GM19240 (cell line): ENCODE results near the gene FLACC1.
"Not testable (repeated sequence)": the region's sequence is repeated elsewhere in the genome, so short reads cannot be mapped to it uniquely, and the experiment has no call there.

Experiments used
- DNase-seq: peaks from one replicate; pipeline ENCODE4 v3.0.0; 2011; ENCODE audit warnings: low spot score; ENCODE audit not compliant: insufficient read length

FLACC1 gene

DNA sequence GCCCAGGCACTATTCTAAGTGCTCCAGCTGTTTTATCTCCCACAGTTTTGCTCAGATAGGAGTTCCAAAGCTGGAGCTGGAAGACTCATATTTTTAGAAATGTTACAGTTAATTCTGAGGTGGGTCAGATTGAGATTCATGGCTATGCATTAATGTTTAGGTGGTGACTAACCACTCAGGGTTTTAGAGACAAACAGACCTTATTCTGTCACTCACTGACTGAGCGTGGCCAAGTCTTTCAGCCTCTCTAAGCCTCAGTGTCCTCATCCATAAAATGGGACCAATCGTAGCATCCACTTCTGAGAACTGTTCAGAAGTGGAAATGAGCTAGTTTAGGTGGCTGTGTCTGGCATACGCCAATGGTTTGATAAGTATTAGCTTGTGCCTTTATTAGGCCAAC is 101.1 kb downstream of the FLACC1 start:
- no peak for DNase-seq

DNA sequence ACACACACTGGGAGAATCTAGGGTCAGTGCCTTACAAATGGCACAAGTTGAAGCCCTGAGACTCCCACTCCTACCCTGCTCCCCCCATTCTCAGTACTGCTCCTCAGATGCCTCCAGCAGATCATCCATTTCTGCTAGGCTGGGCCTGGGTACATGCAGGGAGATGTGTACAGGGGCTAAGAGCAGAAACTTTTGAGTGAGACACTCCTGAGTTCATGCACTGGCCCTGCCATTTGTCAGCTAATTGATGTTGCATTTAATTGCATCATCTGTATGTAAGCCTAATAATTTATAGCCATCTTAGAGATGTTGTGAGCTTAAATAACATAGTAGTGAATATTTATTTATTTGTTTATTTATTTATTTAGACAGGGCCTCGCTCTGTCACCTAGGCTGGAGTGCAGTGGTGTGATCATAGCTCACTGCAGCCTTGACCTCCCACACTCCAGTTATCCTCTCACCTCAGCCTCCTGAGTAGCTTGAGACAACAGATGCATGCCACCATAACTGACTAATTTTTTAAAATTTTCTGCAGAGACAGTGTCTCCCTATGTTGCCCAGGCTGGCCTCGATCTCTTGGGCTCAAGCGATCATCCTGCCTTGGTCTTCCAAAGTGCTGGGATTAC is 101.6 kb downstream of the FLACC1 start:
- no peak for DNase-seq

DNA sequence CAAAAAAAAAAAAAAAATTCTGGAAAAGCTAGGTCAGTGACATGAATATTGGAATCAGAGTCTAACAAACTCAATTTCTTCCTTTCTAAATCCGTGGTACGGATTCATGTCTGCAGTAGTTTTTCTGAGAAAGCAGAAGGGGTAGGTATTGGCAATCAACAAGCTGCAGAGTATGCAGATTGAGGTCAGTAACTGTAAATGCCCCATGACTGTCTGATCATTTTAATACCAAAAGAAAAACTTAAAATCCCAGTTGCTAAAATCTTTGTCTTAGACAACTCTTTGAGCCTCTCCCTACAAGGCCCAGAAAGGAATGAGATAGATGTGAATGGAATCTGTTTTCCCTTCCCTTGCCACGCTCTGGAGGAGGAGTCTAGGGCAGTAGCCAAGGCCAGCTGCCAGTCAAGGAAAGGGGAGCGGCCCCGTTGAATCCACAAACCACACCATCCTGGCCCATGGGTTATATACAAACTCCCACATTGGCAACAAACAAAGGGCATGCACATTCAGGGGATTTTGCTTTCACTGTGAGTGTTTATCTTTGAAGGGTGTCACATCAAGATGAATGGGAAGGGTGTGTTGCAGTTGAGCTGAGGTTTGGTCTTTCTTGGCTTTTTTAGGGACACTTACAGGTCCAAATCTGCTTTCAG is 102.9 kb downstream of the FLACC1 start:
- no peak for DNase-seq

DNA sequence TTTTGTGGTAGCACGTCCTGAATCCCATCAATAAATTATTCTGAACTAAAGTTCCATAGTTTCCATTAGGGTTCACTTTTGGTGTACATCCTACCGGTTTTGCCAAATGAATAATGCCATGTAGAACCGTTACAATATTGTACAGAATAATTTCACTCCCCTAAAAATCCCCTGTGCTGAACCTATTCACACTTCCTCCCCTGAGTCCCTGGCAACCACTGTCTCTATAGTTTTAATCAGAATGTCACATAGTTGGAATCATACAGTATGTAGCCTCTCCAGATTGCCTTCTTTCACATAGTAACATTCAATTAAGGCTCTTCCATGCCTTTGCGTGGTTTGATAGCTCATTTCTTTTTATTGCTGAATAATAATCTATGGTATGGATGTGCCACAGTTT is 106.4 kb downstream of the FLACC1 start:
- no peak for DNase-seq

DNA sequence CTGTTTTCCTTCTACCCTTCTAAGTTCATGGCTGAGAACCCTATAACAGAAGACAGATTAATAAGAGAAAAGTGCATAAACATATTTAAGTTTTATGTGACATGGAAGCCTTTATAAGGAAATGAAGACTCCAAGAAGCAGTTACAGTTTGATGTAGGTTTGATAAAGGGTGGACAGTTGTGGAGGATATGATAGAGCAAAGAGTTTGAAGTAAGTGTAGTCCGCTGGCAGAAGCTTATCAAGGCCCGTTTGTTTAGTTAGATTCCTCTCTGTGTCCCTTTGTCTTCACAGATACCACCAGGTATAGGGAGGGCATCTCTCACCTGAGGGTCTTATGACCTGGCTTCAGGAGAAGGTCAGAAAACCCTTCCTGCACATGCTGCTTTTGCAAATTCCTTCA is 107.3 kb downstream of the FLACC1 start:
- no peak for DNase-seq

DNA sequence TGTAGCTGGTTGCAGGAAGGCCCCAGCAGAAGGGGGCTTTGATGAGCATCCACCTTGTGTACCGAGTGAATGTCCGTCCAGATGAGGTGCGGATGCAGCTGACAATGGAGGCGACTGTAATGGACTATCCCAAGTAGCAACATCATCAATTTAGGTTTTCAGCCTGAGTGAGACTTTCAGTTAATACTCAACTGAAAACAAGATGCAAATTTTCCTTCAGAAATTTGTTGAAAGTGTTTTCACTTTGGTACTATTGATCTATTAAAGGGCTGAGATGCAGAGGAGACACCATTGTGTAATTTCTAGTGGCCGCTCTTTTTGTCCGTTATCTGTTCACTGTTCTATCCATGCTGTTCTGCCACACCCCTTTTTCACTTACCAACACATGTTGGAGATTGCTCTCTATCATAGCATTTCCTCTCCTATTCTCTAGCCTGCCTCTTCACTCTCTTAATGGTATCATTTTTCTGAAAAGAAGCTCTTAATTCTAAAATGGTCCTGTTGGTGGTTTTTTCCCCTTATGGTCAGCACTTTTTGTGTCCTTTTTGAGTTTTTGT is 108.8 kb downstream of the FLACC1 start:
- no peak for DNase-seq

DNA sequence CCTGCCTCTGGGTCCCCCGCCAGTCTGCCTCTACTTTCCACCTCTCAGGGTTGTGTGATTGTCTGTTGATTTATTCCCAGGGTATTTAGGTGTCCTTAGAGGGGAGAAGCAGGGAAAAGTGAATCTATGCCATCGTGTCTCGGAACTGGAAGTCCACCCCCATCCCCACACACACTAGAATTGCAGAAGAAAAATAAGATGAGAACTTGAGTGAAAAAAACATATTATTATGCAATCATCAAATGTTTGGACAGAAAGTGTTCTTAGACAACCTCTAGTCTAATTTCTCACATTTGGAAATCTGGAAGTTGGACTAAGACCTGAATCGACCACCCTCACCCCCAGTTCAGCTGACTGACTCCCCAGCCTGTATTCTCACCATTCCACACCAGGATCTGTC is 110.9 kb downstream of the FLACC1 start:
- DNase-seq, result no peak

DNA sequence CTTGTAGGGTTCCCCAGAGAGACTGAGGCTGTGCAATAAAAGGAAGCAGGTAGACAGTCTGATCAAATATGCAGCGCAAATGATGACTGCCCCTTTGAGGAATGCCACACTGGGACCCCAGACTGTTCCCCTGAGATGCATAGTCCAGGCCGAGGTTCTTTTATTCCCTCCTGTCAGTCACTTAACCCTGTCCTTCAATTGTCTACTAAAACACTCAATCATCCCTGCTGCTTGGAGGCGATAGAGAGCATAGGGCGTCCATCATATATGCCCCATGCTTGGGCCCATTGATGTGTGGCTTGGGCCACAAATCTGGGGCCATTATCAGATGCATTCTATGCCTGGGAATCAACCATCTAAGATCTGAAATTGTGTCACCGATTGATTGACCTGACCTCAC is 112.3 kb downstream of the FLACC1 start:
- no peak for DNase-seq

DNA sequence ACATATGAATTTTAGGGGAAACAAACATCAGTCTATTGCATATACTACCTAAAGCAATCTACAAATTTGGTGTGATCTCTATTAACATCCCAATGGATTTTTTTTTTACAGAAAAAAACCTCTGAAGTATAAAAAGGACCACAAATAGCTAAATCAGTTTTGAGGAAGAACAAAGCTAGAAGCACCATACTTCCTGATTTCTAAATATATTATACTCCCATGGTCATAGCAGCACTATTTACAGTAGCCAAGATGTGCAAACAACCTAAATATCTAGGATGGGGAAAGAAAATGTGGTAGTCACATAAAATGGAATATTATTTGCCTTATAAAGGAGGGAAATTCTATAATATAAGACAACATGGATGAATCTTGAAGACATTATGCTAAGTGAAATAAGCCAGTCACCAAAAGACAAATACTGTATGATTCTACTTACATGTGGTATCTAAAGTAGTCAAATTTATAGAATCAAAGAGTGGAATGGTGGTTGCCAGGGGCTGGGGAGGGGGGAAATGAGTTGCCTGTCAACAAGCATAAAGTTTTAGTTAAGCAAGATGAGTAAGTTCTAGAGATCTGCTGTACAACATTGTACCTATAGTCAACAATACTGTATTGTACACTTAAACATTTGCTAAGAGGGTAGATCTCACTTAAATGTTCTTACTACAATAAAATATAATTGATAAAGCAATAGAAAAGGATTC is 114.4 kb downstream of the FLACC1 start:
- DNase-seq, result no peak

DNA sequence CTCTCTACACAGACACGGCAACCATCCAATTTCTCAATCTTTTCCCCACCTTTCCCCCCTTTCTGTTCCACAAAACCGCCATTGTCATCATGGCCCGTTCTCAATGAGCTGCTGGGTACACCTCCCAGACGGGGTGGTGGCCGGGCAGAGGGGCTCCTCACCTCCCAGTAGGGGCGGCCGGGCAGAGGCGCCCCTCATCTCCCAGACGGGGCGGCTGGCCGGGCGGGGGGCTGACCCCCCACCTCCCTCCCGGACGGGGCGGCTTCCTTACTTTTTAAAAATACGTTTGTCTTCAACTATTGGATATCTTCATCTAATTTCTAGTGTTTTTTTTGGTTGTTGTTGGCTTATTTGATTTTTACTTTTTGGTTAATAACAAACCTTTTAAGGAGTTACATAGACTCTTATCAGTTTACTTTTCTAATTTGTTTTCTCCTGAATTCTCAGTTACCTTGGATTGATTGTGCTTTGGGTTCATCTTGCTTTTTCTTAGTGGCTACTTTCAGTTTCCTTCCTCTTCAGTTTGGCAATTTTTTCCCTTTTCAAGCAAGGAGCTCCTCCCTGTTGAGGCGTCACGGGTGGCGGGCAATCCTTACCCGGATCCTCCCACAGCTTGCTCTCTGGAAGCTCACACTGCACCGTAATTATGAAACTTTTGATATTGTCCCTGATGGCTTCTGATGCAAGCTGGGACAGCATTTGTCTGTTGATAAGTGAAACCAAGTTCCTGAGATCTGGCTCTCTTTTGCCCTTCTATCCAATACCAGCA is 117.8 kb downstream of the FLACC1 start:
- not testable (repeated sequence) for DNase-seq
